SK-N-MC (cell line): ENCODE results near the gene L3MBTL4.

Experiments
- EZH2 ChIP-seq: fragments of 200-600 bp; sonication (generic); IDR thresholded peaks from one replicate; pipeline ENCODE4 v1.6.1; 2017; ENCODE audit warnings: antibody characterized with exemption
- POLR2AphosphoS5 ChIP-seq: IDR thresholded peaks from 2 replicates; pipeline ENCODE4 v1.6.1; 2012; ENCODE audit warnings: mild to moderate bottlenecking, low read depth, low read length, borderline replicate concordance

GRCh38 chr18:6266212-6266611, 148.5 kb downstream of the L3MBTL4 start:
- no peak for TF ChIP-seq POLR2AphosphoS5
- no peak for TF ChIP-seq EZH2
